C4-2B (cell line): ENCODE measurements around the gene HSPA1A.

Source experiments
- ZFX ChIP-seq: fragments of 450-650 bp; IDR thresholded peaks from 2 replicates; pipeline ENCODE4 v1.6.1; 2017
- TF ChIP-seq, protein P1 (sequence below): fragments of 450-650 bp; conservative IDR thresholded peaks from 2 replicates; pipeline ENCODE4 v1.5.1; 2017; ENCODE audit warnings: mild to moderate bottlenecking

DNA sequence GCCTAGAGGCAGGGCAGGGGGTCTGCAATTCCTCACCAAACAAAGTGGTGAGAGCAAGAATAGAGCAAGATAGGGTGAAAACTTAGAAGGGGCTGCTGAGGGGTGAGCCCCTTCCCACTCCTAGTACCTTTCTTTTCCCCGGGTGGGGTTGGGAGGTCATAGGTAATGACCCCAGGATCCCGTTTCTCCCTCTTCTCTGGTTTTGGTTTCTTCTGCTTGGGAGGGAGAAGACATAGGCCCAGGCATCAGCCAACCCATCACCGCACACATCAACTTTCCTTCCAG lies 23.3 kb upstream of the HSPA1A start:
- TF ChIP-seq, protein P1, sequence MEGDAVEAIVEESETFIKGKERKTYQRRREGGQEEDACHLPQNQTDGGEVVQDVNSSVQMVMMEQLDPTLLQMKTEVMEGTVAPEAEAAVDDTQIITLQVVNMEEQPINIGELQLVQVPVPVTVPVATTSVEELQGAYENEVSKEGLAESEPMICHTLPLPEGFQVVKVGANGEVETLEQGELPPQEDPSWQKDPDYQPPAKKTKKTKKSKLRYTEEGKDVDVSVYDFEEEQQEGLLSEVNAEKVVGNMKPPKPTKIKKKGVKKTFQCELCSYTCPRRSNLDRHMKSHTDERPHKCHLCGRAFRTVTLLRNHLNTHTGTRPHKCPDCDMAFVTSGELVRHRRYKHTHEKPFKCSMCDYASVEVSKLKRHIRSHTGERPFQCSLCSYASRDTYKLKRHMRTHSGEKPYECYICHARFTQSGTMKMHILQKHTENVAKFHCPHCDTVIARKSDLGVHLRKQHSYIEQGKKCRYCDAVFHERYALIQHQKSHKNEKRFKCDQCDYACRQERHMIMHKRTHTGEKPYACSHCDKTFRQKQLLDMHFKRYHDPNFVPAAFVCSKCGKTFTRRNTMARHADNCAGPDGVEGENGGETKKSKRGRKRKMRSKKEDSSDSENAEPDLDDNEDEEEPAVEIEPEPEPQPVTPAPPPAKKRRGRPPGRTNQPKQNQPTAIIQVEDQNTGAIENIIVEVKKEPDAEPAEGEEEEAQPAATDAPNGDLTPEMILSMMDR = no peak
- TF ChIP-seq ZFX = no peak
